DMS153 treated with DMSO at 0.1 percent for 48 hours (cell line): Measurements from ENCODE around the gene SMPX.

Experiments used
- DNase-seq: peaks from one replicate; lab custom pipeline; 2025; ENCODE audit not compliant: unreplicated experiment; lab: John Stamatoyannopoulos, UW

Gene SMPX

DNA sequence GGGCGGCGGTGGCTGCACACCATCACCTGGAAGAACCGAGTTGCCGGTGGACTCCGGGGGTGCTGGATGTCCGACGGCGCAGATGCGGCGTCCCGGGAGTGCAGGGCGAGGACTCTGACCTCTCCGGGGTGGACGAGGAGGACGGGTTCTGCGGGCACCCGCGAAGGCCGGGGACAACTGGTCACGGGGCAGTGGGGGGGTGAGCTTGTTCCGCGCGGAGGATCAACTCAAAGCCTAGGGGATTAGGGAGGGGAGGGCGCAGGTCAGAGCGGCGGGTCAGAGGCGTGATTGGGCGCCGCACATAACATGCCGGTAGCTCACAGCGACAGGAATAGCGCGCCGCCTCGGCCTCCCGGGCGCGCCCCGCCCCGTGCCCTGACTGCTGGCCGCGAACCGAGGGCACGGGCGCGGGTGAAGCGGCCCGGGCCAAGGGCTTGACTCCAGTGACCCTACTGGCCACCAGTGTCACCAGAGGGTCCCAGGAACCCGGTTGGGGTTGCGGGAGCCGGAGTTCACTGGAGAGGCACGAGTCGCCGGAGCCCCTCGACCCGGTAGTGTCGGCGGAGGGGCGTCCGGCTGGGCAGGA is 99.7 kb downstream of the SMPX start, which contains the start of gene KLHL34:
Gene KLHL34 (minus strand): TSS at position 179 of the 586 bp plus-strand sequence. CDS start 542 bp downstream, outside the sequence.
- DNase-seq: no peak

DNA sequence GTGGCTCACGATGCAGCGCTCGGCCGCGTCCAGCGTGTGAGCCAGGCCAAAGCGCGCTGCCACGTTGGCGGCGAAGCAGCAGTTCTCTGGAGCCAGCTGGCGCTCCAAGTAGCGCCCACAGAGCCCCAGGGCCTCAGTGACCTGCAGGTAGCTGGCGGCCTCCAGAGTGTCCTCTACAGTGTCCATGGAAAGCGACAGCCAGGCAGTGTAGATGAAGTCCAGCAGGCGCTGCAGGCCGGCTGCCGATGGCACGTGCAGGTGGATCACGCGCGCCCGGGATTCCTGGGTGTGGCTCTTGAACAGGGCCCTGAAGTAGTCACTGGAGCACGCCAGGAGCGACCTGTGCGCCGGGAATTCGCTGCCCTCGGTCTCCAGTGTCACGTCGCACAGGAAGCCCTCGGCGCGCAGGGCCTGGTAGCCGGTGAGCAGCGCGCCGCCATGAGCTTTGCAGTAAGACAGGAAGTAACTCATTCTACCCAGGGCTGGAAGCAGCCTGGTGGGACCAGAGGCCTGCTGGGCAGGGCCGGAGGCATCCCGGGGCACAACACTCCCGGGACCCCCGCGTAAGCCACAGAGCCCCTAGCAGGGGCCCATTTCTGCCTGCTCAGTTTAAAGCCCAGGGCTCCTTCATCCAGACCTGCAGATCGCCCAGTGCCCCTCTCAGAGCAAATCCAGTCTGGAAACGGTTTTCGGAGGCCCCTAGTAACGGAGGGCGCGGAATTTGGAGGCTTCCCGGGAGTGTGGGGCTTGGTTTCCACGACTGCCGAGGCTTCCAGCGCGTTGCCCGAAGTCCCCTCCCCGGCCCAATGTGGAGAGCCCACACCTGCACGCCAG is 100.4 kb downstream of the SMPX start:
- no peak for DNase-seq

DNA sequence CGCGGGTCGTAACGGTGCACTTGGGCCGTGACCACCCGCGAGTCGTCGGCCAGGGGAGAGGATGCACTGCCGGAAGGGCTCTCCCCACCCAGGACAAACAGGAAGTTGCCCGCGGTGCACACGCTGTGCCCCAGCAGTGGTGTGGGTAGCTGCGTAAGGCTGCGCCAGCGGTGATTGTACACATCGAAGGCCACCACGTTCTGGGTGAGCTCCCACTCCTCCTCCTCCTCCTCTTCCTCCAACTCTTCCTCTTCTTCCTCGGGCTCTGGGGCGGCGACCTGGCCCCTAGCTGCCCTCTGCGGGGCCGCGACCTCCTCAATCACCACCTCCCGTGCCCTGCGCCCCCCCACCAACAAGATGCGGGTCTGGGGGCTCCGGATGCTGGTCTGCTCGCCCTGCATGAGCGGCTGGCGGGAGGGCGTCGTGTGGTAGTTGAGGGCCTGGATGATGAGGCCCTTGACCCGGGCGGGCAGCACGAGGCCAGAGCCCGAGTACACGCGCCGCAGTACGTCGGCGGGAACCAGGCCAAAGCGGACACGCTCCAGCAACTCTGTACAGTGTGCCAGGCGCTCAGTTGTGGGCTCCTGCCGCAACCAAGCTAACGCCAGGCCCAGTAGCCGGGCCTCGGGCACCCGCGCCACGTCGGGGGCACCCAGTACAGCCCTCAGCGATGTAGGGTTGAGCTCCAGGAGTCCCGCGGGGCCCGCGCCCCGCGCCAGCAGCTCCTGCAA is 101.2 kb downstream of the SMPX start:
- no peak for DNase-seq
